K562 treated with DMSO at 1 percent for 12 hours (cell line): Measurements from ENCODE around the gene GJD3. TPM values are rescaled to one million over a fixed set of nuclear protein-coding genes. Genes with fewer than 3 reads are reported as not detected.

ENCODE experiments used
- total RNA-seq: library from RNA; unstranded; fragments of 300-600 nt; gene quantifications from 2 replicates; pipeline ENCODE4 v1.2.3, GENCODE V29; 2022; ENCODE audit not compliant: insufficient read depth

Gene GJD3
- total RNA-seq, result 11.4 and 17.5 TPM in 2 replicates

GRCh38 chr17:40364121-40364861 is at the start of gene GJD3:
GJD3 (minus strand) TSS chr17:40364737; CDS start chr17:40363815, 922 bp downstream.

Other genes with a start within 250 kb of the GJD3 start
- gene MSL1, start 242.8 kb downstream of the GJD3 start, total RNA-seq, result 16.3 and 47.9 TPM in 2 replicates
- gene CASC3, start 224.2 kb downstream of the GJD3 start, total RNA-seq, result 26.8 and 47.2 TPM in 2 replicates
- gene RAPGEFL1, start 187.3 kb downstream of the GJD3 start, total RNA-seq, result 1.7 and 2.6 TPM in 2 replicates
- 5.3 and 17.2 TPM in 2 replicates for gene WIPF2, start 145.4 kb downstream of the GJD3 start, total RNA-seq
- 37.4 and 75.2 TPM in 2 replicates for gene CDC6, start 76.9 kb downstream of the GJD3 start, total RNA-seq
- gene RARA, start 55.6 kb downstream of the GJD3 start, total RNA-seq, result 9.3 and 24.9 TPM in 2 replicates
- gene TOP2A, start 53.2 kb upstream of the GJD3 start, total RNA-seq, result 148 and 237 TPM in 2 replicates
- gene IGFBP4, start 78.7 kb upstream of the GJD3 start, total RNA-seq, result 70.1 and 78.7 TPM in 2 replicates
- gene TNS4, start 136.9 kb upstream of the GJD3 start, total RNA-seq, result not detected in 2 replicates
- 0.89 and 1.3 TPM in 2 replicates for gene CCR7, start 200.7 kb upstream of the GJD3 start, total RNA-seq